HepG2 (cell line): Measurements from ENCODE around the gene LEPR. TPM values are rescaled to one million over a fixed set of nuclear protein-coding genes. Genes with fewer than 3 reads are reported as not detected.

Source experiments
- ATAC-seq: fragments of 200-7000 bp; cut with Tn5 transposase; 3 replicates; pipeline ENCODE4 v1.9.1; 2020; ENCODE audit warnings: mild to moderate bottlenecking, moderate library complexity
- BruUV-seq: library from RNA; stranded (reverse); fragments of 400-500 nt; replicated peaks from 2 replicates; lab custom pipeline; 2021; lab: Mats Ljungman, UMichigan
- CTCF ChIA-PET: fragments of 300-600 bp; formaldehyde crosslinking; extraction: SDS; loops from one replicate; lab custom pipeline; 2021; ENCODE audit warnings: low total read pairs, inconsistent platforms, low intra/inter-chr PET ratio; lab: Yijun Ruan, JAX
- POLR2A ChIA-PET: fragments of 350-600 bp; sonication (Branson Sonifier 250); formaldehyde crosslinking; loops from one replicate; lab custom pipeline; 2020; ENCODE audit warnings: antibody characterized with exemption, inconsistent platforms; lab: Yijun Ruan, JAX
- DNase-seq: peaks from one replicate; pipeline ENCODE4 v3.0.0-alpha.2; 2015; ENCODE audit warnings: low spot score
- FAIRE-seq: peaks from 3 replicates; lab custom pipeline; 2011; peaks lifted over from hg19 to GRCh38; lab: Jason Lieb, UNC
- H2AFZ ChIP-seq: one replicate; pipeline ENCODE4 v1.6.1; 2011; ENCODE audit warnings: low read length, inconsistent platforms
- H3K27ac ChIP-seq: fragments of 300-600 bp; 3 replicates; pipeline ENCODE4 v1.8.0; 2011; ENCODE audit warnings: mixed run types, mild to moderate bottlenecking, mixed read lengths, low read length, inconsistent platforms; ENCODE audit not compliant: insufficient read depth; ENCODE audit errors: extremely low read length
- H3K27me3 ChIP-seq, 2 experiments: fragments of 200-600 bp in 1 of 2; 2 replicates in 1 of 2; 3 replicates in 1 of 2; pipeline versions ENCODE4 v1.6.0 to v1.8.0; 2011; ENCODE audit warnings: low read length in 2 of 2, mild to moderate bottlenecking in 2 of 2, moderate library complexity in 2 of 2, inconsistent platforms in 1 of 2; ENCODE audit not compliant: insufficient read depth in 2 of 2, control insufficient read depth in 1 of 2
- H3K36me3 ChIP-seq, 2 experiments: fragments of 200-600 bp in 1 of 2; replicated peaks in 1 of 2; 2 replicates in 1 of 2; 3 replicates in 1 of 2; pipeline versions ENCODE4 v1.5.1 to v1.8.0; 2011; ENCODE audit warnings: low read length in 2 of 2, inconsistent platforms in 1 of 2; ENCODE audit not compliant: insufficient read depth in 2 of 2, control insufficient read depth in 1 of 2
- H3K4me1 ChIP-seq: 2 replicates; pipeline ENCODE4 v1.5.1; 2012; ENCODE audit warnings: low read length, inconsistent platforms; ENCODE audit not compliant: insufficient read depth
- H3K4me2 ChIP-seq: 2 replicates; pipeline ENCODE4 v1.6.0; 2011; ENCODE audit warnings: low read depth, low read length, inconsistent platforms
- H3K4me3 ChIP-seq, 3 experiments: fragments of 200-600 bp in 1 of 3; sonication (generic), shearing (Covaris generic) in 1 of 3; replicated peaks in 1 of 3; 2 replicates each; pipeline ENCODE4 v1.5.1; 2011 to 2016; ENCODE audit warnings: low read length in 3 of 3, inconsistent platforms in 2 of 3, low read depth in 2 of 3, mild to moderate bottlenecking in 2 of 3, control low read depth in 1 of 3, mixed read lengths in 1 of 3; ENCODE audit not compliant: insufficient read depth in 1 of 3
- H3K79me2 ChIP-seq: one replicate; pipeline ENCODE4 v1.6.1; 2011; ENCODE audit warnings: low read length, inconsistent platforms; ENCODE audit not compliant: insufficient read depth
- H3K9ac ChIP-seq: 2 replicates; pipeline ENCODE4 v1.6.0; 2011; ENCODE audit warnings: mild to moderate bottlenecking, low read depth, low read length, inconsistent platforms; ENCODE audit not compliant: insufficient read depth
- H3K9me3 ChIP-seq: 2 replicates; pipeline ENCODE4 v1.5.1; 2012; ENCODE audit warnings: mild to moderate bottlenecking, low read length
- H4K20me1 ChIP-seq: 2 replicates; pipeline ENCODE4 v1.6.0; 2011; ENCODE audit warnings: inconsistent platforms, mild to moderate bottlenecking, low read length, moderate library complexity; ENCODE audit not compliant: insufficient read depth
- EP300 ChIP-seq, 3 experiments: sonication (generic) in 1 of 3; formaldehyde crosslinking in 1 of 3; IDR thresholded peaks; 2 replicates each; pipeline versions ENCODE4 v1.5.1 to v1.6.1; 2011 to 2020; ENCODE audit warnings: low read depth in 2 of 3, low read length in 2 of 3, borderline replicate concordance in 1 of 3, improper control_type of control experiment in 1 of 3, mild to moderate bottlenecking in 1 of 3, missing genetic modification reagents in 1 of 3, moderate library complexity in 1 of 3
- FOXJ3 ChIP-seq: sonication (generic); formaldehyde crosslinking; IDR thresholded peaks from 2 replicates; pipeline ENCODE4 v1.4.0; 2020; ENCODE audit warnings: missing genetic modification reagents, mild to moderate bottlenecking, borderline replicate concordance
- NBN ChIP-seq: fragments of 450-650 bp; conservative IDR thresholded peaks from 2 replicates; pipeline ENCODE4 v1.6.1; 2017
- ZNF292 ChIP-seq: sonication (generic); formaldehyde crosslinking; IDR thresholded peaks from 2 replicates; pipeline ENCODE4 v1.8.1; 2022; ENCODE audit warnings: mild to moderate bottlenecking, low read depth, missing genetic modification reagents, borderline replicate concordance
- WGBS: methylation state at CpG from one replicate; pipeline ENCODE4 v1.1.6; 2017; ENCODE audit warnings: low lambda C conversion rate; 5-methylcytosine and 5-hydroxymethylcytosine counted together
- in situ Hi-C: cut with HindIII; loops from 2 replicates; pipeline ENCODE4 v1.10.0; 2017; ENCODE audit warnings: low pct_unique_long_range_greater_than_20kb; ENCODE audit not compliant: extremely low pct_ligation_motif_present
- intact Hi-C: fragments of 100-400 bp; cut with micrococcal nuclease; formaldehyde crosslinking; loops from one replicate; pipeline ENCODE4 v1.10.0; 2022; ENCODE audit not compliant: unreplicated experiment
- polyA plus RNA-seq, 8 experiments: library from polyadenylated mRNA; depleted of rRNA in 3 of 8; stranded (reverse) in 7 of 8; unstranded in 1 of 8; fragments of >200 nt; fragmentation: Illumina TruSeq in 4 of 8; extraction: Trizol in 4 of 8; gene quantifications; 2 replicates each; pipeline versions ENCODE4 v1.2.1 to v1.2.3, GENCODE V29; 2011 to 2016; ENCODE audit warnings: low read depth in 4 of 8, missing spikeins in 1 of 8, mixed read lengths in 1 of 8; ENCODE audit not compliant: insufficient read depth in 1 of 8
- total RNA-seq, 5 experiments: library from RNA; depleted of rRNA; stranded (reverse); fragments of >200 nt; fragmentation: Illumina TruSeq; extraction: Trizol; gene quantifications; 2 replicates each; pipeline ENCODE4 v1.2.3, GENCODE V29; 2016; ENCODE audit warnings: low read depth in 1 of 5
- TF ChIP-seq, protein P1 (sequence below): sonication (generic); formaldehyde crosslinking; IDR thresholded peaks from 2 replicates; pipeline ENCODE4 v1.4.0; 2020; ENCODE audit warnings: missing genetic modification reagents, mild to moderate bottlenecking, borderline replicate concordance
- TF ChIP-seq, protein P2 (sequence below): sonication (generic); formaldehyde crosslinking; IDR thresholded peaks from 2 replicates; pipeline ENCODE4 v1.4.0; 2020; ENCODE audit warnings: missing genetic modification reagents, borderline replicate concordance
- TF ChIP-seq, protein P3 (sequence below): sonication (generic); formaldehyde crosslinking; IDR thresholded peaks from 2 replicates; pipeline ENCODE4; 2020; ENCODE audit warnings: missing genetic modification reagents, mild to moderate bottlenecking, borderline replicate concordance
- TF ChIP-seq, protein P4 (sequence below): sonication (generic); formaldehyde crosslinking; IDR thresholded peaks from 2 replicates; pipeline ENCODE4 v1.4.0; 2020; ENCODE audit warnings: missing genetic modification reagents, borderline replicate concordance

LEPR gene
- total and polyA plus RNA-seq, 2 of the 13 experiments (the other 11 are each of a cell fraction or from before 2014, with no cell fraction given) = 0.60 to 1.7 TPM

DNA sequence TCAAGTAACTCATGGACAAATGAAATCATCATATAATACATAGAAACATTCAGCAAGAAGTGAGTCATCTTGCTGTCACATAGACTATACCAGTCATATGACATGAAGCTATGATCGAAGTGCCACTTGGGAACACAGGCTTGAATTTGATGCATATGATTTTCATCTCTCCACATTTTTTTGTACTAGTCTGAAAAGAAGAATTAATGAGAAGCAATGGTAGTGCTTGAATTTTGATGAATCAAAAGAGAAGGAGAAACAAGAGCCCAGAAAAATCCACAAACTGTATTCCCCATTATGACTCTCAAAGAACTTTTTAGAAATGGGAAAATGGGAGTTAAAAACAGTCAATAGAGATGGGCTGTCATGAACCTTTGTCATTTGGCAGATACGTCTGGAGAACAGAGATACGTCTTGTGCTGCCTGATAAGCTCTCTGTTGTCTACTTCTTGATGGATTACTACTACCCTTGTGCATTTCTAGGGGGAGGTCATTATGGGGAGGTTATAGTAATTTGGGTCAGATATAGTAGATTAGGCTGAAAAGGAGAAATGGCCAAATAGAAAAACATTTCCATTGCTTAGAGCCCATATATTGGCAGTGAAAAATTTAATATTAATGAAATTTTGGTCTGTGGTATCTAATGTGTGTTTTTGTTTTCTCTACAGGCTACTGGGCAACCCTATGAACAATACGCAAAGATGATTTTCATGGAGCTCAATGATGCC, 8.0 kb upstream of the LEPR start:
- intact Hi-C loops (no loop called here), in situ Hi-C loops (loop anchor here (10.0 kb wide), 1 partner anchor 158 kb away; no protein-coding TSS in a partner anchor)
- 95% methylated on average over 4 of the region's 4 CpGs for WGBS
- ChIA-PET POLR2A (interaction anchor here (1.1 kb wide), 1 partner anchor 7 kb away, joined by 5 read pairs; the partner anchor contains the start of genes LEPR and LEPROT), CTCF (no interaction called here)
- no peak overlapping the region for H3K27ac ChIP-seq
- DNase-seq (no peak), FAIRE-seq (no peak), ATAC-seq (no peak)
- H4K20me1 ChIP-seq = no peaks in the 10 kb centered on the region
- H3K4me3 ChIP-seq = no peak overlapping the region
- H3K4me2 ChIP-seq = no peak overlapping the region
- H2AFZ ChIP-seq = no peak overlapping the region
- no peaks in the 10 kb centered on the region for H3K79me2 ChIP-seq
- TF ChIP-seq, protein P1, sequence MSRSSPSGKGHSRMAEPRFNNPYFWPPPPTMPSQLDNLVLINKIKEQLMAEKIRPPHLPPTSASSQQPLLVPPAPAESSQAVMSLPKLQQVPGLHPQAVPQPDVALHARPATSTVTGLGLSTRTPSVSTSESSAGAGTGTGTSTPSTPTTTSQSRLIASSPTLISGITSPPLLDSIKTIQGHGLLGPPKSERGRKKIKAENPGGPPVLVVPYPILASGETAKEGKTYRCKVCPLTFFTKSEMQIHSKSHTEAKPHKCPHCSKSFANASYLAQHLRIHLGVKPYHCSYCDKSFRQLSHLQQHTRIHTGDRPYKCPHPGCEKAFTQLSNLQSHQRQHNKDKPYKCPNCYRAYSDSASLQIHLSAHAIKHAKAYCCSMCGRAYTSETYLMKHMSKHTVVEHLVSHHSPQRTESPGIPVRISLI (CRISPR knock-in tag) = no peak
- TF ChIP-seq FOXJ3 (CRISPR knock-in tag) (no peak), NBN (no peak), EP300 (IDR thresholded peaks at IDR 0.05; ENCODE audit: low read depth in 2 of 2, low read length in 2 of 2) (no peak), EP300 (CRISPR knock-in tag; IDR thresholded peaks at IDR 0.05; ENCODE audit: borderline replicate concordance) (no peak), ZNF292 (CRISPR knock-in tag) (no peak)
- TF ChIP-seq, protein P2, sequence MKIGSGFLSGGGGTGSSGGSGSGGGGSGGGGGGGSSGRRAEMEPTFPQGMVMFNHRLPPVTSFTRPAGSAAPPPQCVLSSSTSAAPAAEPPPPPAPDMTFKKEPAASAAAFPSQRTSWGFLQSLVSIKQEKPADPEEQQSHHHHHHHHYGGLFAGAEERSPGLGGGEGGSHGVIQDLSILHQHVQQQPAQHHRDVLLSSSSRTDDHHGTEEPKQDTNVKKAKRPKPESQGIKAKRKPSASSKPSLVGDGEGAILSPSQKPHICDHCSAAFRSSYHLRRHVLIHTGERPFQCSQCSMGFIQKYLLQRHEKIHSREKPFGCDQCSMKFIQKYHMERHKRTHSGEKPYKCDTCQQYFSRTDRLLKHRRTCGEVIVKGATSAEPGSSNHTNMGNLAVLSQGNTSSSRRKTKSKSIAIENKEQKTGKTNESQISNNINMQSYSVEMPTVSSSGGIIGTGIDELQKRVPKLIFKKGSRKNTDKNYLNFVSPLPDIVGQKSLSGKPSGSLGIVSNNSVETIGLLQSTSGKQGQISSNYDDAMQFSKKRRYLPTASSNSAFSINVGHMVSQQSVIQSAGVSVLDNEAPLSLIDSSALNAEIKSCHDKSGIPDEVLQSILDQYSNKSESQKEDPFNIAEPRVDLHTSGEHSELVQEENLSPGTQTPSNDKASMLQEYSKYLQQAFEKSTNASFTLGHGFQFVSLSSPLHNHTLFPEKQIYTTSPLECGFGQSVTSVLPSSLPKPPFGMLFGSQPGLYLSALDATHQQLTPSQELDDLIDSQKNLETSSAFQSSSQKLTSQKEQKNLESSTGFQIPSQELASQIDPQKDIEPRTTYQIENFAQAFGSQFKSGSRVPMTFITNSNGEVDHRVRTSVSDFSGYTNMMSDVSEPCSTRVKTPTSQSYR (CRISPR knock-in tag) = no peak
- TF ChIP-seq, protein P3, sequence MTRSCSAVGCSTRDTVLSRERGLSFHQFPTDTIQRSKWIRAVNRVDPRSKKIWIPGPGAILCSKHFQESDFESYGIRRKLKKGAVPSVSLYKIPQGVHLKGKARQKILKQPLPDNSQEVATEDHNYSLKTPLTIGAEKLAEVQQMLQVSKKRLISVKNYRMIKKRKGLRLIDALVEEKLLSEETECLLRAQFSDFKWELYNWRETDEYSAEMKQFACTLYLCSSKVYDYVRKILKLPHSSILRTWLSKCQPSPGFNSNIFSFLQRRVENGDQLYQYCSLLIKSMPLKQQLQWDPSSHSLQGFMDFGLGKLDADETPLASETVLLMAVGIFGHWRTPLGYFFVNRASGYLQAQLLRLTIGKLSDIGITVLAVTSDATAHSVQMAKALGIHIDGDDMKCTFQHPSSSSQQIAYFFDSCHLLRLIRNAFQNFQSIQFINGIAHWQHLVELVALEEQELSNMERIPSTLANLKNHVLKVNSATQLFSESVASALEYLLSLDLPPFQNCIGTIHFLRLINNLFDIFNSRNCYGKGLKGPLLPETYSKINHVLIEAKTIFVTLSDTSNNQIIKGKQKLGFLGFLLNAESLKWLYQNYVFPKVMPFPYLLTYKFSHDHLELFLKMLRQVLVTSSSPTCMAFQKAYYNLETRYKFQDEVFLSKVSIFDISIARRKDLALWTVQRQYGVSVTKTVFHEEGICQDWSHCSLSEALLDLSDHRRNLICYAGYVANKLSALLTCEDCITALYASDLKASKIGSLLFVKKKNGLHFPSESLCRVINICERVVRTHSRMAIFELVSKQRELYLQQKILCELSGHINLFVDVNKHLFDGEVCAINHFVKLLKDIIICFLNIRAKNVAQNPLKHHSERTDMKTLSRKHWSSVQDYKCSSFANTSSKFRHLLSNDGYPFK (CRISPR knock-in tag) = no peak
- TF ChIP-seq, protein P4, sequence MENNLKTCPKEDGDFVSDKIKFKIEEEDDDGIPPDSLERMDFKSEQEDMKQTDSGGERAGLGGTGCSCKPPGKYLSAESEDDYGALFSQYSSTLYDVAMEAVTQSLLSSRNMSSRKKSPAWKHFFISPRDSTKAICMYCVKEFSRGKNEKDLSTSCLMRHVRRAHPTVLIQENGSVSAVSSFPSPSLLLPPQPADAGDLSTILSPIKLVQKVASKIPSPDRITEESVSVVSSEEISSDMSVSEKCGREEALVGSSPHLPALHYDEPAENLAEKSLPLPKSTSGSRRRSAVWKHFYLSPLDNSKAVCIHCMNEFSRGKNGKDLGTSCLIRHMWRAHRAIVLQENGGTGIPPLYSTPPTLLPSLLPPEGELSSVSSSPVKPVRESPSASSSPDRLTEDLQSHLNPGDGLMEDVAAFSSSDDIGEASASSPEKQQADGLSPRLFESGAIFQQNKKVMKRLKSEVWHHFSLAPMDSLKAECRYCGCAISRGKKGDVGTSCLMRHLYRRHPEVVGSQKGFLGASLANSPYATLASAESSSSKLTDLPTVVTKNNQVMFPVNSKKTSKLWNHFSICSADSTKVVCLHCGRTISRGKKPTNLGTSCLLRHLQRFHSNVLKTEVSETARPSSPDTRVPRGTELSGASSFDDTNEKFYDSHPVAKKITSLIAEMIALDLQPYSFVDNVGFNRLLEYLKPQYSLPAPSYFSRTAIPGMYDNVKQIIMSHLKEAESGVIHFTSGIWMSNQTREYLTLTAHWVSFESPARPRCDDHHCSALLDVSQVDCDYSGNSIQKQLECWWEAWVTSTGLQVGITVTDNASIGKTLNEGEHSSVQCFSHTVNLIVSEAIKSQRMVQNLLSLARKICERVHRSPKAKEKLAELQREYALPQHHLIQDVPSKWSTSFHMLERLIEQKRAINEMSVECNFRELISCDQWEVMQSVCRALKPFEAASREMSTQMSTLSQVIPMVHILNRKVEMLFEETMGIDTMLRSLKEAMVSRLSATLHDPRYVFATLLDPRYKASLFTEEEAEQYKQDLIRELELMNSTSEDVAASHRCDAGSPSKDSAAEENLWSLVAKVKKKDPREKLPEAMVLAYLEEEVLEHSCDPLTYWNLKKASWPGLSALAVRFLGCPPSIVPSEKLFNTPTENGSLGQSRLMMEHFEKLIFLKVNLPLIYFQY = no peak
- no peaks in the 10 kb centered on the region for H3K36me3 ChIP-seq
- no peaks in the 10 kb centered on the region for H3K27me3 ChIP-seq
- no peak overlapping the region for H3K9ac ChIP-seq
- BruUV-seq = no TSS peak
- H3K9me3 ChIP-seq = no peaks in the 10 kb centered on the region
- peaks cover 20% of the 10 kb centered on the region for H3K4me1 ChIP-seq
